Stomach (tissue), 9 donors: Measurements from ENCODE around the gene CHST12. TPM values are rescaled to one million over a fixed set of nuclear protein-coding genes. Genes with fewer than 3 reads are reported as not detected.

ENCODE experiments used
- DNase-seq, 2 donors: peaks; one replicate each; pipeline versions ENCODE4 v3.0.0 to v3.0.0-alpha.2; 2013 to 2019
- H3K27ac ChIP-seq, 5 donors: fragments of 200-600 bp in 4 of 5; sonication (generic) in 4 of 5; one replicate each; pipeline ENCODE4 v1.5.1; 2013 to 2019; ENCODE audit warnings: mild to moderate bottlenecking in 1 of 5, moderate library complexity in 1 of 5
- H3K27me3 ChIP-seq, 3 donors: fragments of 200-600 bp; sonication (generic); one replicate each; pipeline ENCODE4 v1.5.1; 2017 to 2019; ENCODE audit warnings: mixed run types in 1 of 3
- H3K36me3 ChIP-seq, 4 donors: fragments of 200-600 bp; sonication (generic); 1 replicate in 3 of 4; 2 replicates in 1 of 4; pipeline ENCODE4 v1.5.1; 2016 to 2019
- H3K4me1 ChIP-seq, 4 donors: fragments of 200-600 bp; sonication (generic); one replicate each; pipeline ENCODE4 v1.5.1; 2016 to 2019
- H3K4me3 ChIP-seq, 4 donors: fragments of 200-600 bp; sonication (generic) in 3 of 4; one replicate each; pipeline ENCODE4 v1.5.1; 2016 to 2019; ENCODE audit warnings: mild to moderate bottlenecking in 1 of 4
- H3K9me3 ChIP-seq, 4 donors: fragments of 200-600 bp; sonication (generic); one replicate each; pipeline ENCODE4 v1.5.1; 2016 to 2019
- CTCF ChIP-seq, 7 experiments: fragments of 450-650 bp in 4 of 7; fragments of 200-600 bp in 3 of 7; sonication (generic) in 3 of 7; IDR thresholded peaks; one replicate each; pipeline ENCODE4 v1.5.1; 2016 to 2019; ENCODE audit warnings: antibody characterized with exemption in 7 of 7, control low read depth in 2 of 7, mild to moderate bottlenecking in 1 of 7
- EP300 ChIP-seq: sonication (generic); formaldehyde crosslinking; IDR thresholded peaks from one replicate; pipeline ENCODE4 v1.6.1; 2017; ENCODE audit warnings: antibody characterized with exemption
- POLR2A ChIP-seq, 4 donors: fragments of 450-650 bp; IDR thresholded peaks; one replicate each; pipeline ENCODE4 v1.6.1; 2016; ENCODE audit warnings: antibody characterized with exemption in 4 of 4, control low read depth in 2 of 4, mild to moderate bottlenecking in 1 of 4, moderate library complexity in 1 of 4
- POLR2AphosphoS5 ChIP-seq, 3 donors: sonication (generic); formaldehyde crosslinking; IDR thresholded peaks; one replicate each; pipeline ENCODE4 v1.6.1; 2016; ENCODE audit warnings: antibody characterized with exemption in 3 of 3
- WGBS, 5 donors: extraction: QIAGEN DNeasy Blood & Tissue Kit in 3 of 5; methylation state at CpG; one replicate each; pipeline versions ENCODE4 v1.1.5 to v1.1.7; 2013 to 2018; 5-methylcytosine and 5-hydroxymethylcytosine counted together
- intact Hi-C: fragments of 100-400 bp; cut with DNase I; formaldehyde crosslinking; loops from one replicate; pipeline ENCODE4 v1.15.1; 2023; ENCODE audit warnings: low total_unique reads
- polyA plus RNA-seq, 3 donors: library from polyadenylated mRNA; stranded (reverse); fragments of 200-250 nt; gene quantifications; one replicate each; pipeline ENCODE4 v1.2.3, GENCODE V29; 2013
- total RNA-seq, 5 donors: library from RNA; depleted of rRNA; stranded (reverse); fragments of >200 nt; gene quantifications; one replicate each; pipeline versions ENCODE4 v1.1.0 to v1.2.3, GENCODE V29; 2014 to 2016
- donor health status: healthy with polysubstance abuse.
- donor health status: Bipolar disorder and iron deficiency.
- donor health status: healthy.

Gene CHST12
- total and polyA plus RNA-seq, 8 donors, result 1.7 to 23.0 (median 6.3) TPM

DNA sequence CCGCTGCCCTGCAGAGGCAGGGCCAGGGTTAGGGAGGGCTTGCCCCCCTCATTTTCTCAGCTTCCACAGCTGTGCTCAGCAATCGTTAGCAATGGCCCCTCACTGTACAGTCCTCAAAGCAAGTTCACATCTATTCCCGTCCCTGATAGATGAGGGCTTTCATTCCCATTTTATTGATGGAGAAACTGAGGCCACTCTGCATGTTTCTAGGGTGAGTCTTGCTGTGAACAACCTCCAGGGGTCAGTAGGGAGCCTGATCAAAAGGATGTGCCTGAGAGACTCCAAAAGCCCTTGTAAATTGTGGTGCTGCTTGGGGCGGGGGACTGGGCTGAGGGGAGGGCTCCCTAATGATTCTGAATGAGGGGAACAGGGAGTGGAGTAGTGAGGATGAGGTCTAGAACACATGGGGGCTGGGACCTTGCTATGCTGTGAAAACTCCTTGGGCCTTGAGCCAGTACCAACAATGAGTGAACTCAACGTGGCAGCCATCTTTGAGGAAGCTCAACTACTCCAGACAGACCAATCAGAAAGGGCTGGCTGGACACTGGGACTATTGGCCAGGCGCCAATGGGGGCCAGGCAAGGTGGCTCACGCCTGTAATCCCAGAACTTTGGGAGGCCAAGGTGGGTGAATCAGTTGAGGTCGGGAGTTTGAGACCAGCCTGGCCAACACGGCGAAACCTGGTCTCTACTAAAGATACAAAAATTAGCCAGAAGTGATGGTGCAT lies 79.5 kb downstream of the CHST12 start:
- Histone ChIP-seq H3K27ac (no peak overlapping the region), H3K4me3 (no peak overlapping the region), H3K4me1 (peaks cover 11 to 25% (median 20%) of the 10 kb centered on the region in 4 donors), H3K27me3 (peaks cover 0 to 58% (median 0%) of the 10 kb centered on the region in 3 donors), H3K9me3 (peaks cover 0 to 12% (median 10%) of the 10 kb centered on the region in 4 donors), H3K36me3 (no peaks in the 10 kb centered on the region)
- 80 to 84% (median 81%) methylated on average over 10 of the region's 10 CpGs for WGBS, 5 donors
- peak in 1 of 2 donors; percentile 15 for DNase-seq
- intact Hi-C loops, result no loop called here
- TF ChIP-seq CTCF (IDR thresholded peaks at IDR 0.05), result no peak
- TF ChIP-seq POLR2A (IDR thresholded peaks at IDR 0.05), result no peak
- TF ChIP-seq EP300, result no peak
- TF ChIP-seq POLR2AphosphoS5 (IDR thresholded peaks at IDR 0.05), result no peak

- Histone ChIP-seq H3K9me3 (peaks cover 0 to 12% (median 10%) of the 10 kb centered on the region in 4 donors), H3K4me3 (no peak overlapping the region), H3K27me3 (peaks cover 0 to 52% (median 0%) of the 10 kb centered on the region in 3 donors), H3K27ac (no peak overlapping the region), H3K36me3 (no peaks in the 10 kb centered on the region), H3K4me1 (peaks cover 5 to 24% (median 20%) of the 10 kb centered on the region in 4 donors)
- no peak for TF ChIP-seq EP300
- TF ChIP-seq POLR2AphosphoS5 (IDR thresholded peaks at IDR 0.05), result no peak
- no peak for TF ChIP-seq POLR2A (IDR thresholded peaks at IDR 0.05)
- TF ChIP-seq CTCF (IDR thresholded peaks at IDR 0.05), result no peak
- DNase-seq, result peak in 1 of 2 donors; percentile 26
- intact Hi-C loops, result no loop called here
- 63 to 79% (median 72%) methylated on average over 5 of the region's 5 CpGs for WGBS, 5 donors
Observed at GRCh38 chr7:2483494-2483893, 80.1 kb downstream of the CHST12 start.

- intact Hi-C loops, result no loop called here
- no peak for TF ChIP-seq POLR2A (IDR thresholded peaks at IDR 0.05)
- TF ChIP-seq CTCF (IDR thresholded peaks at IDR 0.05), result no peak
- no peak for TF ChIP-seq EP300
- no peak for TF ChIP-seq POLR2AphosphoS5 (IDR thresholded peaks at IDR 0.05)
- 81 to 93% (median 84%) methylated on average over 12 of the region's 12 CpGs for WGBS, 5 donors
- Histone ChIP-seq H3K4me3 (no peak overlapping the region), H3K36me3 (no peaks in the 10 kb centered on the region), H3K27me3 (peaks cover 0 to 42% (median 0%) of the 10 kb centered on the region in 3 donors), H3K27ac (no peak overlapping the region), H3K4me1 (peaks cover 0 to 17% (median 9%) of the 10 kb centered on the region in 4 donors), H3K9me3 (peaks cover 0 to 12% (median 10%) of the 10 kb centered on the region in 4 donors)
- no peak for DNase-seq
Observed at GRCh38 chr7:2484868-2485267, 81.5 kb downstream of the CHST12 start.

GRCh38 chr7:2487586-2488271 lies 84.3 kb downstream of the CHST12 start:
- H3K9me3 ChIP-seq, result peaks cover 0 to 9% (median 7%) of the 10 kb centered on the region in 4 donors
- intact Hi-C loops, result no loop called here
- 47 to 71% (median 62%) methylated on average over 9 to 14 of the region's 14 CpGs for WGBS, 5 donors
- TF ChIP-seq CTCF (IDR thresholded peaks at IDR 0.05), result no peak
- TF ChIP-seq EP300, result no peak
- TF ChIP-seq POLR2AphosphoS5 (IDR thresholded peaks at IDR 0.05), result no peak
- no peak for TF ChIP-seq POLR2A (IDR thresholded peaks at IDR 0.05)
- DNase-seq, result peak in 1 of 2 donors; percentile 79
- no peak overlapping the region for H3K4me3 ChIP-seq
- H3K36me3 ChIP-seq, result no peaks in the 10 kb centered on the region
- H3K27me3 ChIP-seq, result peaks cover 0 to 16% (median 0%) of the 10 kb centered on the region in 3 donors
- peaks cover 0 to 17% (median 8%) of the 10 kb centered on the region in 4 donors for H3K4me1 ChIP-seq
- H3K27ac ChIP-seq, result peak overlapping the region in 2 of 5 donors; percentile 21 to 42
